Measurements from ENCODE around the gene CHD8. TPM values are rescaled to one million over a fixed set of nuclear protein-coding genes. Genes with fewer than 3 reads are reported as not detected.
A peak's percentile ranks its signal among the peaks of the same experiment; 100 is the strongest.

CHD8 gene
- total and polyA plus RNA-seq, 2 of the 13 experiments (the other 11 are each of a cell fraction or from before 2014, with no cell fraction given) = 35.1 to 79.6 TPM

GRCh38 chr14:21476523-21476924, 20.6 kb upstream of the CHD8 start (continued):
- TF ChIP-seq ZSCAN30 (CRISPR knock-in tag; IDR thresholded peaks at IDR 0.05) = no peak
- TF ChIP-seq CTCF (CRISPR knock-in tag; IDR thresholded peaks at IDR 0.05) = no peak
- TF ChIP-seq ISL2 (CRISPR knock-in tag; IDR thresholded peaks at IDR 0.05) = no peak
- TF ChIP-seq JDP2 (CRISPR knock-in tag; IDR thresholded peaks at IDR 0.05; ENCODE audit: borderline replicate concordance) = no peak
- TF ChIP-seq ZNF552 (CRISPR knock-in tag; IDR thresholded peaks at IDR 0.05; ENCODE audit: borderline replicate concordance) = no peak
- no peak for TF ChIP-seq ISX (CRISPR knock-in tag; conservative IDR thresholded peaks at IDR 0.05)
- no peak for TF ChIP-seq CREM (IDR thresholded peaks at IDR 0.05)
- no peak for TF ChIP-seq CREM (CRISPR knock-in tag; IDR thresholded peaks at IDR 0.05)
- no peak; the same call in 1 of the 2 replicates for TF ChIP-seq JUND (CRISPR knock-in tag; IDR thresholded peaks at IDR 0.05)
- no peak for TF ChIP-seq NR3C1 (CRISPR knock-in tag; IDR thresholded peaks at IDR 0.05)
- no peak for TF ChIP-seq DR1 (CRISPR knock-in tag; IDR thresholded peaks at IDR 0.05)
- 0 out of 2 replicates have a peak, but pooled peaks have one; percentile 78 for TF ChIP-seq TSC22D2 (CRISPR knock-in tag; IDR thresholded peaks at IDR 0.05; ENCODE audit: borderline replicate concordance)
- no peak for TF ChIP-seq AHR (CRISPR knock-in tag; IDR thresholded peaks at IDR 0.05)
- no peak for TF ChIP-seq MAF1 (CRISPR knock-in tag; IDR thresholded peaks at IDR 0.05; ENCODE audit: borderline replicate concordance)
- no peak for TF ChIP-seq TCF12 (IDR thresholded peaks at IDR 0.05)
- TF ChIP-seq TCF12 (CRISPR knock-in tag; IDR thresholded peaks at IDR 0.05) = no peak
- TF ChIP-seq ZFP1 (CRISPR knock-in tag; IDR thresholded peaks at IDR 0.05) = peak; percentile 56; the same call in 1 of the 2 replicates
- TF ChIP-seq EP300 (IDR thresholded peaks at IDR 0.05; ENCODE audit: low read depth in 2 of 2, low read length in 2 of 2) = no peak
- TF ChIP-seq EP300 (CRISPR knock-in tag; IDR thresholded peaks at IDR 0.05; ENCODE audit: borderline replicate concordance) = peak; percentile 34; the same call in 1 of the 2 replicates
- no peak for TF ChIP-seq MED8 (CRISPR knock-in tag; IDR thresholded peaks at IDR 0.05; ENCODE audit: insufficient replicate concordance)
- no peak; the same call in 1 of the 2 replicates for TF ChIP-seq MTF2 (CRISPR knock-in tag; IDR thresholded peaks at IDR 0.05; ENCODE audit: borderline replicate concordance)
- no peak for TF ChIP-seq ZNF512B (CRISPR knock-in tag; IDR thresholded peaks at IDR 0.05; ENCODE audit: borderline replicate concordance)
- no peak for TF ChIP-seq PAXIP1 (CRISPR knock-in tag; conservative IDR thresholded peaks at IDR 0.05)
- no peak for TF ChIP-seq ZBTB1 (CRISPR knock-in tag; IDR thresholded peaks at IDR 0.05; ENCODE audit: borderline replicate concordance)
- TF ChIP-seq HOXA7 (CRISPR knock-in tag; IDR thresholded peaks at IDR 0.05) = no peak
